ENCODE results near the gene RGS3. TPM values are rescaled to one million over a fixed set of nuclear protein-coding genes. Genes with fewer than 3 reads are reported as not detected.
A peak's percentile ranks its signal among the peaks of the same experiment; 100 is the strongest.

The RGS3 gene
- total RNA-seq, 2 experiments from 2014 or later = 51.0 to 51.5 TPM

- no peak overlapping the region for H3K4me3 Mint-ChIP-seq
- ATAC-seq = no peak
- no peak for TF ChIP-seq CTCF (IDR thresholded peaks at IDR 0.05)
- intact Hi-C loops (cut with micrococcal nuclease) = no loop called here
- CTCF ChIA-PET = interaction anchor here (1.2 to 1.8 kb wide), 2 partner anchors 9 to 53 kb away, joined by 3 read pairs; no protein-coding TSS in a partner anchor
- POLR2A ChIA-PET = interaction anchor here (1.3 to 6.1 kb wide), 4 partner anchors 9 to 62 kb away, joined by 3 to 50 read pairs (median 6); no protein-coding TSS in a partner anchor
- H3K9me3 Mint-ChIP-seq = no peaks in the 10 kb centered on the region
- H3K27ac Mint-ChIP-seq = peak overlapping the region; percentile 58
- H3K27me3 Mint-ChIP-seq = no peaks in the 10 kb centered on the region
- no peak for DNase-seq
- H3K36me3 Mint-ChIP-seq (ENCODE audit: low read depth) = peaks cover 75% of the 10 kb centered on the region
- H3K4me1 Mint-ChIP-seq (ENCODE audit: low read depth) = peaks cover 67% of the 10 kb centered on the region
These were observed 62.8 kb downstream of the RGS3 start for GRCh38 chr9:113526231-113526746.

- POLR2A ChIA-PET = interaction anchor here (1.3 to 6.1 kb wide), 4 partner anchors 10 to 61 kb away, joined by 3 to 50 read pairs (median 6); no protein-coding TSS in a partner anchor
These were observed 63.3 kb downstream of the RGS3 start for GRCh38 chr9:113526841-113527240.

GRCh38 chr9:113528088-113528487 lies 64.6 kb downstream of the RGS3 start:
- no peak for TF ChIP-seq CTCF (IDR thresholded peaks at IDR 0.05)
- ChIA-PET CTCF (no interaction called here), POLR2A (no interaction called here)
- peaks cover 75% of the 10 kb centered on the region for H3K36me3 Mint-ChIP-seq (ENCODE audit: low read depth)
- DNase-seq (no peak), ATAC-seq (no peak)
- intact Hi-C loops (cut with micrococcal nuclease) = no loop called here
- peaks cover 54% of the 10 kb centered on the region for H3K4me1 Mint-ChIP-seq (ENCODE audit: low read depth)
- no peak overlapping the region for H3K27ac Mint-ChIP-seq
- no peaks in the 10 kb centered on the region for H3K27me3 Mint-ChIP-seq
- H3K4me3 Mint-ChIP-seq = no peak overlapping the region
- H3K9me3 Mint-ChIP-seq = no peaks in the 10 kb centered on the region

More at GRCh38 chr9:113526841-113527240, 63.3 kb downstream of the RGS3 start:
- Mint-ChIP-seq H3K4me1 (ENCODE audit: low read depth) (peaks cover 65% of the 10 kb centered on the region), H3K9me3 (no peaks in the 10 kb centered on the region), H3K27ac (peak overlapping the region; percentile 25), H3K4me3 (no peak overlapping the region), H3K27me3 (no peaks in the 10 kb centered on the region), H3K36me3 (ENCODE audit: low read depth) (peaks cover 78% of the 10 kb centered on the region)
- TF ChIP-seq CTCF (IDR thresholded peaks at IDR 0.05) = no peak
- intact Hi-C loops (cut with micrococcal nuclease) = no loop called here
- no peak for ATAC-seq
- no peak for DNase-seq
- CTCF ChIA-PET = interaction anchor here (1.2 to 1.8 kb wide), 2 partner anchors 9 to 52 kb away, joined by 3 read pairs; no protein-coding TSS in a partner anchor

GRCh38 chr9:113528811-113529210 lies 65.3 kb downstream of the RGS3 start:
- Mint-ChIP-seq H3K27me3 (no peaks in the 10 kb centered on the region), H3K36me3 (ENCODE audit: low read depth) (peaks cover 71% of the 10 kb centered on the region), H3K4me1 (ENCODE audit: low read depth) (peaks cover 48% of the 10 kb centered on the region), H3K9me3 (no peaks in the 10 kb centered on the region), H3K4me3 (no peak overlapping the region), H3K27ac (no peak overlapping the region)
- POLR2A ChIA-PET = no interaction called here
- CTCF ChIA-PET = no interaction called here
- intact Hi-C loops (cut with micrococcal nuclease) = no loop called here
- ATAC-seq = no peak
- TF ChIP-seq CTCF (IDR thresholded peaks at IDR 0.05) = no peak
- DNase-seq = no peak

- ChIA-PET POLR2A (interaction anchor here (1.4 kb wide), 1 partner anchor 9 kb away, joined by 4 read pairs; no protein-coding TSS in a partner anchor), CTCF (interaction anchor here (0.7 to 2.5 kb wide), 3 partner anchors 12 to 126 kb away, joined by 3 to 6 read pairs (median 4); no protein-coding TSS in a partner anchor)
- H3K27ac Mint-ChIP-seq = no peak overlapping the region
- no peak for ATAC-seq
- no peaks in the 10 kb centered on the region for H3K9me3 Mint-ChIP-seq
- H3K36me3 Mint-ChIP-seq (ENCODE audit: low read depth) = peaks cover 67% of the 10 kb centered on the region
- peaks cover 43% of the 10 kb centered on the region for H3K4me1 Mint-ChIP-seq (ENCODE audit: low read depth)
- intact Hi-C loops (cut with micrococcal nuclease) = no loop called here
- no peaks in the 10 kb centered on the region for H3K27me3 Mint-ChIP-seq
- DNase-seq = no peak
- no peak for TF ChIP-seq CTCF (IDR thresholded peaks at IDR 0.05)
- no peak overlapping the region for H3K4me3 Mint-ChIP-seq
These were observed 65.9 kb downstream of the RGS3 start for GRCh38 chr9:113529336-113530009.

Data from activated CD8-positive, alpha-beta T cell treated with anti-CD3 and anti-CD28 coated beads for 36 hours (primary cell).